ENCODE measurements around the gene TBKBP1. TPM values are rescaled to one million over a fixed set of nuclear protein-coding genes. Genes with fewer than 3 reads are reported as not detected.
A peak's percentile ranks its signal among the peaks of the same experiment; 100 is the strongest.

TBKBP1 gene
- total and polyA plus RNA-seq, 9 of the 15 experiments (the other 6 are each of a cell fraction or from before 2014, with no cell fraction given): 0.03 to 15.6 (median 6.8) TPM

DNA sequence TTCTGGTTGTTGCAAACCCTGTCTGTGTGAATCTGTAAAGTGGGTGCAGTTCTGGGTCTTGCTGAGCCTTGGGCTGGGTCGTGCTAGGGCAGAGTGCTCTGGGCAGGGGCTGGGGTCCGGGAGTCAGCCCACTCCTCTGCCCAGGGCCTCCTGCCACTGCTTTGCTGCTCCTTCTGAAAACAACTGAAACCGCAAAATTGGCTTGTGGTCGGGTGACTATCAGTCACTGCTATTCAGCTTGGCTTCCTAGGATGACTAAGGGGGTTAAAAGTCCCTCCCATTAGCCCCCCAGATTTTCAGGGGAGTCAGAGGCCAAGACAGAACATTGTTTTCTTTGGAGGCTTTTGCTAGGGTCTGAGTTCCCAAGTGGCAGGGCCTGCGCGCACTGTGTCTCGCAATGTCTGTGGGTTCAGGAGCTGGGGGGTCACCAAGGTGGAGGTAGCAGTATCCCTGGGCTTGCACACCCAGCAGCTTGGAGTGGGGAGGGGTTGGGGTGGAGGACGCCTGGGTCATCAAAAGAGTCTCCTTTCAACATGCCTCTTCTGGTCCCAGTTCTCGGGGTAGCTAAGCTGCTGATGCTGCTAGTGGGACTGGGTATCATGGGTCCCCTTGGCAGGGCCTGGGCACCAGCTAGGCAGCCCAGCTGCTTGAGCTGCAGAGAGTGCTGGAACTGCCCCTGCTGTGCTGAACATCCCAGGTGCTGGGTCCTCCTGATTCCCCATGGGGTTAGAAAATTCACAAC is 25.6 kb downstream of the TBKBP1 start:
- intact Hi-C loops (cut with micrococcal nuclease): no loop called here
- Histone ChIP-seq H3K27ac (ENCODE audit: extremely low read depth, low read depth, low read length) (no peak overlapping the region), H3K4me2 (ENCODE audit: insufficient read depth, low read length) (no peak overlapping the region), H4K20me1 (replicated peaks; ENCODE audit: control insufficient read depth, insufficient read depth, low read length) (peaks cover 3% of the 10 kb centered on the region), H3K36me3 (ENCODE audit: control insufficient read depth, insufficient read depth, low read length) (no peaks in the 10 kb centered on the region), H3K4me3 (no peak overlapping the region), H3K9me3 (replicated peaks; ENCODE audit: control insufficient read depth, insufficient read depth, low read depth, low read length) (no peaks in the 10 kb centered on the region), H3K9me1 (ENCODE audit: control insufficient read depth, insufficient read depth, low read length) (no peaks in the 10 kb centered on the region), H3K79me2 (ENCODE audit: control insufficient read depth, insufficient read depth, low read length) (no peaks in the 10 kb centered on the region), H3K4me1 (replicated peaks in 1 of 2; ENCODE audit: control insufficient read depth in 2 of 2, insufficient read depth in 2 of 2, low read length in 2 of 2) (peaks cover 25 to 36% of the 10 kb centered on the region in 2 experiments), H3K9ac (ENCODE audit: insufficient read depth in 1 of 2, low read depth in 2 of 2, low read length in 2 of 2) (peak overlapping the region in 1 of 2 experiments; percentile 72; a peak in 1 of 4 replicates), H3K27me3 (ENCODE audit: control insufficient read depth in 2 of 2, insufficient read depth in 2 of 2, low read length in 2 of 2) (peaks cover 16 to 69% of the 10 kb centered on the region in 2 experiments; a peak in 4 of 5 replicates), H2AFZ (ENCODE audit: low read depth, low read length) (no peak overlapping the region)
- WGBS (ENCODE audit: insufficient coverage, low coverage, missing lambda C conversion rate): 12% methylated on average over 9 of the region's 9 CpGs
- ChIA-PET POLR2A (interaction anchor here (1.0 to 1.5 kb wide), 2 partner anchors 13 to 43 kb away, joined by 3 to 7 read pairs; no protein-coding TSS in a partner anchor), CTCF (ENCODE audit: low intra/inter-chr PET ratio) (no interaction called here)
- FAIRE-seq (peak; percentile 69), DNase-seq (ENCODE audit: extremely low read depth in 1 of 4, low spot score in 3 of 4) (peak in 3 of 4 experiments; percentile 32 to 41 (median 38)), ATAC-seq (peak; percentile 51)
- no TSS peak for BruUV-seq (replicated peaks)
- in situ Hi-C loops (cut with MboI): no loop called here
- TF ChIP-seq ZNF124 (CRISPR knock-in tag; IDR thresholded peaks at IDR 0.05) (no peak), RUNX1 (IDR thresholded peaks at IDR 0.05; ENCODE audit: low read depth) (0 out of 2 replicates have a peak, but pooled peaks have one; percentile 58), EP400 (IDR thresholded peaks at IDR 0.05) (no peak), ETV5 (CRISPR knock-in tag; IDR thresholded peaks at IDR 0.05; ENCODE audit: low read depth) (no peak), ARID2 (IDR thresholded peaks at IDR 0.05) (no peak), ZSCAN29 (IDR thresholded peaks at IDR 0.05) (no peak), THRAP3 (IDR thresholded peaks at IDR 0.05; ENCODE audit: borderline replicate concordance) (no peak), CBFA2T2 (conservative IDR thresholded peaks at IDR 0.05) (no peak), ZNF76 (CRISPR knock-in tag; IDR thresholded peaks at IDR 0.05; ENCODE audit: borderline replicate concordance) (no peak), CBX5 (IDR thresholded peaks at IDR 0.05; ENCODE audit: borderline replicate concordance, low read depth) (no peak), ZNF324 (CRISPR knock-in tag; IDR thresholded peaks at IDR 0.05) (no peak), NRF1 (conservative IDR thresholded peaks at IDR 0.05 in 1 of 2, IDR thresholded peaks at IDR 0.05 in 1 of 2) (no peak), MAFK (IDR thresholded peaks at IDR 0.05; ENCODE audit: low read length) (peak; percentile 49; the same call in 1 of the 2 replicates), MEIS2 (IDR thresholded peaks at IDR 0.05; ENCODE audit: partially characterized antibody) (peak; percentile 45), STAG1 (CRISPR knock-in tag; IDR thresholded peaks at IDR 0.05; ENCODE audit: borderline replicate concordance) (no peak), SLC30A9 (CRISPR knock-in tag; IDR thresholded peaks at IDR 0.05) (no peak)
- TF ChIP-seq, protein P1, sequence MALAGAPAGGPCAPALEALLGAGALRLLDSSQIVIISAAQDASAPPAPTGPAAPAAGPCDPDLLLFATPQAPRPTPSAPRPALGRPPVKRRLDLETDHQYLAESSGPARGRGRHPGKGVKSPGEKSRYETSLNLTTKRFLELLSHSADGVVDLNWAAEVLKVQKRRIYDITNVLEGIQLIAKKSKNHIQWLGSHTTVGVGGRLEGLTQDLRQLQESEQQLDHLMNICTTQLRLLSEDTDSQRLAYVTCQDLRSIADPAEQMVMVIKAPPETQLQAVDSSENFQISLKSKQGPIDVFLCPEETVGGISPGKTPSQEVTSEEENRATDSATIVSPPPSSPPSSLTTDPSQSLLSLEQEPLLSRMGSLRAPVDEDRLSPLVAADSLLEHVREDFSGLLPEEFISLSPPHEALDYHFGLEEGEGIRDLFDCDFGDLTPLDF (CRISPR knock-in tag; IDR thresholded peaks at IDR 0.05): no peak
- TF ChIP-seq, protein P2, sequence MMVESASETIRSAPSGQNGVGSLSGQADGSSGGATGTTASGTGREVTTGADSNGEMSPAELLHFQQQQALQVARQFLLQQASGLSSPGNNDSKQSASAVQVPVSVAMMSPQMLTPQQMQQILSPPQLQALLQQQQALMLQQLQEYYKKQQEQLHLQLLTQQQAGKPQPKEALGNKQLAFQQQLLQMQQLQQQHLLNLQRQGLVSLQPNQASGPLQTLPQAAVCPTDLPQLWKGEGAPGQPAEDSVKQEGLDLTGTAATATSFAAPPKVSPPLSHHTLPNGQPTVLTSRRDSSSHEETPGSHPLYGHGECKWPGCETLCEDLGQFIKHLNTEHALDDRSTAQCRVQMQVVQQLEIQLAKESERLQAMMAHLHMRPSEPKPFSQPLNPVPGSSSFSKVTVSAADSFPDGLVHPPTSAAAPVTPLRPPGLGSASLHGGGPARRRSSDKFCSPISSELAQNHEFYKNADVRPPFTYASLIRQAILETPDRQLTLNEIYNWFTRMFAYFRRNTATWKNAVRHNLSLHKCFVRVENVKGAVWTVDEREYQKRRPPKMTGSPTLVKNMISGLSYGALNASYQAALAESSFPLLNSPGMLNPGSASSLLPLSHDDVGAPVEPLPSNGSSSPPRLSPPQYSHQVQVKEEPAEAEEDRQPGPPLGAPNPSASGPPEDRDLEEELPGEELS (CRISPR knock-in tag; IDR thresholded peaks at IDR 0.05; ENCODE audit: borderline replicate concordance): no peak
- TF ChIP-seq, protein P3, sequence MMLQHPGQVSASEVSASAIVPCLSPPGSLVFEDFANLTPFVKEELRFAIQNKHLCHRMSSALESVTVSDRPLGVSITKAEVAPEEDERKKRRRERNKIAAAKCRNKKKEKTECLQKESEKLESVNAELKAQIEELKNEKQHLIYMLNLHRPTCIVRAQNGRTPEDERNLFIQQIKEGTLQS (IDR thresholded peaks at IDR 0.05): peak; percentile 24; the same call in 1 of the 2 replicates
- TF ChIP-seq, protein P3 (CRISPR knock-in tag; conservative IDR thresholded peaks at IDR 0.05): no peak
